Esophagus squamous epithelium (tissue), 4 donors: Measurements from ENCODE around the gene ASTN2.

Experiments
- POLR2A ChIP-seq, 4 donors: fragments of 450-650 bp; IDR thresholded peaks; one replicate each; pipeline ENCODE4 v1.6.1; 2017; ENCODE audit warnings: antibody characterized with exemption in 4 of 4, mild to moderate bottlenecking in 4 of 4, moderate library complexity in 3 of 4
- TF ChIP-seq, protein P1 (sequence below), 6 experiments: fragments of 450-650 bp in 4 of 6; fragments of 200-600 bp in 2 of 6; sonication (generic) in 2 of 6; IDR thresholded peaks; one replicate each; pipeline ENCODE4 v1.5.1; 2016 to 2019; ENCODE audit warnings: antibody characterized with exemption in 6 of 6, mild to moderate bottlenecking in 4 of 6, moderate library complexity in 4 of 6

DNA sequence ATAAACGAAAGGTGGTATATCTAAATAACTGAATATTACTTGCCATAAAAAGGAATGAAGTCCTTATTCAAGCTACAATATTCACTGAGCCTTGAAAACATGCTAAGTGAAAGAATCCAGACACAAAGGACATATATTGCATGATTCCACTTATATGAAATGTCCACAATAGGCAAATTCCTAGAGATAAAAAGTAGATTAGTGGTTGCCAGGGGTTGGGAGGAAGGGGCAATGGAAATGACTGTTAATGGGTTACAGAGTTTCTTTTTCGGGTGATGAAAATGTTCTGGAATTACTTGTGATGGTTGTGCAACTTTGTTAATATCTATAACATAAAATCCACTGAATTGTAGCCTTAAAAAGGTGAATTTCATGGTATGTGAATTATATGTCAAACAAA, 954.8 kb downstream of the ASTN2 start:
- TF ChIP-seq, protein P1, sequence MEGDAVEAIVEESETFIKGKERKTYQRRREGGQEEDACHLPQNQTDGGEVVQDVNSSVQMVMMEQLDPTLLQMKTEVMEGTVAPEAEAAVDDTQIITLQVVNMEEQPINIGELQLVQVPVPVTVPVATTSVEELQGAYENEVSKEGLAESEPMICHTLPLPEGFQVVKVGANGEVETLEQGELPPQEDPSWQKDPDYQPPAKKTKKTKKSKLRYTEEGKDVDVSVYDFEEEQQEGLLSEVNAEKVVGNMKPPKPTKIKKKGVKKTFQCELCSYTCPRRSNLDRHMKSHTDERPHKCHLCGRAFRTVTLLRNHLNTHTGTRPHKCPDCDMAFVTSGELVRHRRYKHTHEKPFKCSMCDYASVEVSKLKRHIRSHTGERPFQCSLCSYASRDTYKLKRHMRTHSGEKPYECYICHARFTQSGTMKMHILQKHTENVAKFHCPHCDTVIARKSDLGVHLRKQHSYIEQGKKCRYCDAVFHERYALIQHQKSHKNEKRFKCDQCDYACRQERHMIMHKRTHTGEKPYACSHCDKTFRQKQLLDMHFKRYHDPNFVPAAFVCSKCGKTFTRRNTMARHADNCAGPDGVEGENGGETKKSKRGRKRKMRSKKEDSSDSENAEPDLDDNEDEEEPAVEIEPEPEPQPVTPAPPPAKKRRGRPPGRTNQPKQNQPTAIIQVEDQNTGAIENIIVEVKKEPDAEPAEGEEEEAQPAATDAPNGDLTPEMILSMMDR (IDR thresholded peaks at IDR 0.05), result no peak
- no peak for TF ChIP-seq POLR2A (IDR thresholded peaks at IDR 0.05)
